ENCODE measurements around the gene FAM180B.

GRCh38 chr11:47558695-47559094, 27.8 kb upstream of the FAM180B start:
- TF ChIP-seq, protein P1, sequence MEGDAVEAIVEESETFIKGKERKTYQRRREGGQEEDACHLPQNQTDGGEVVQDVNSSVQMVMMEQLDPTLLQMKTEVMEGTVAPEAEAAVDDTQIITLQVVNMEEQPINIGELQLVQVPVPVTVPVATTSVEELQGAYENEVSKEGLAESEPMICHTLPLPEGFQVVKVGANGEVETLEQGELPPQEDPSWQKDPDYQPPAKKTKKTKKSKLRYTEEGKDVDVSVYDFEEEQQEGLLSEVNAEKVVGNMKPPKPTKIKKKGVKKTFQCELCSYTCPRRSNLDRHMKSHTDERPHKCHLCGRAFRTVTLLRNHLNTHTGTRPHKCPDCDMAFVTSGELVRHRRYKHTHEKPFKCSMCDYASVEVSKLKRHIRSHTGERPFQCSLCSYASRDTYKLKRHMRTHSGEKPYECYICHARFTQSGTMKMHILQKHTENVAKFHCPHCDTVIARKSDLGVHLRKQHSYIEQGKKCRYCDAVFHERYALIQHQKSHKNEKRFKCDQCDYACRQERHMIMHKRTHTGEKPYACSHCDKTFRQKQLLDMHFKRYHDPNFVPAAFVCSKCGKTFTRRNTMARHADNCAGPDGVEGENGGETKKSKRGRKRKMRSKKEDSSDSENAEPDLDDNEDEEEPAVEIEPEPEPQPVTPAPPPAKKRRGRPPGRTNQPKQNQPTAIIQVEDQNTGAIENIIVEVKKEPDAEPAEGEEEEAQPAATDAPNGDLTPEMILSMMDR (conservative IDR thresholded peaks at IDR 0.05 in 1 of 2, IDR thresholded peaks at IDR 0.05 in 1 of 2; ENCODE audit: extremely low read depth in 1 of 2, insufficient read depth in 1 of 2, low read depth in 1 of 2, low read length in 2 of 2), result no peak
- TF ChIP-seq EZH2 (IDR thresholded peaks at IDR 0.05; ENCODE audit: borderline replicate concordance, low read length), result no peak

Measured in mammary epithelial cell (primary cell).